Measurements from ENCODE around the gene VASP. TPM values are rescaled to one million over a fixed set of nuclear protein-coding genes. Genes with fewer than 3 reads are reported as not detected.

The VASP gene
- total and polyA plus RNA-seq, 2 donors (not counting 3 experiments of a cell fraction or from before 2014, with no cell fraction given): 94.3 to 154 TPM

DNA sequence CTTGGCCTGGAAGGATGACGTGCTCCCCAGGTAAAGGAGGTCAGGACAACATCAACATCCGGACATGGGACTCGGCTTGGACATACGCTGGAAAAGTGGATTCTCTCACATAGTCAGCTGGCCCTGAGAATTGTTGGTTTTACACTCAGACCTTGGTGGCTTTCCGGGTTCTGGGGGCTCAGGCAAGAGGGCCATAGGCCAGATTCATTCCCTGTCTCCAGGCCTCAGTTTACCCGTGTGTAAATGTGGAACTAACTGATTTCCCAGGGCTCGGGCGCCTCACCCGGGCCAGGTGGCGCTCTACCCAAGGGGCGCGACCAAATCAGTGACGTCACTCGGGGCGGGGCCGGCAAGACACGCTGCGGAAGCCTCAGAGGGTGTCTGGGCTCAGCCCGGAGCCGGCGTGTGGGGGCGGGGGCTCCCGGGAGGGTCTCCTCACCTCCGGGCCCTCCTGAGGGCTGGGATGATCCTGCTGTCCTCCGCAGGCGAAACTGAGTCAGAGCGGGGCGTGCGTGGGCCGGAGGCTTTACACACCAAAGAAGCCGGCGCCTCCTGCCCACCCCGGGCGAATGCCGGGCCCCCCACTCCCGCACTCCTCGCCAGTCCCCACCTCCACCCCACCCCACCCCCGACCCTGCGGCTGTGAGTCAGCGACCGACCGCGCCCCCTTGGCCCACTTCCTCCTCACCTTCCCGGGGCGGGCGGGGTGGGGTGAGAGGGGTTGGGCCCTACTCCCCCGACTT is 862 bp upstream of the VASP start:
- dilution Hi-C loops (cut with MboI; ENCODE audit: extremely low pct_ligation_motif_present, low sequenced_read_pairs) (no loop called here), intact Hi-C loops (cut with micrococcal nuclease) (loop anchor here (1.0 to 2.0 kb wide), 4 partner anchors 9 to 139 kb away; partner anchors contain the start of gene RTN2)

More for the DNA sequence above, 862 bp upstream of the VASP start:
- H3K9ac ChIP-seq (replicated peaks; ENCODE audit: extremely low read depth, insufficient read depth, low read length): peak overlapping the region; percentile 87
- H3K4me2 ChIP-seq (ENCODE audit: insufficient read depth, low read length): peak overlapping the region; percentile 97
- peak; percentile 88 for DNase-seq (ENCODE audit: low read depth, low spot score)
- peaks cover 0 to 2% of the 10 kb centered on the region in 2 experiments for H3K36me3 ChIP-seq (ENCODE audit: control insufficient read depth in 2 of 2, extremely low read depth in 1 of 2, insufficient read depth in 2 of 2, low read length in 2 of 2)
- peak overlapping the region; percentile 64 for H2AFZ ChIP-seq (ENCODE audit: low read depth, low read length)
- peak overlapping the region; percentile 69 for H3K27ac ChIP-seq (ENCODE audit: insufficient read depth, low read depth, low read length)
- CTCF ChIA-PET: no interaction called here
- no peaks in the 10 kb centered on the region for H3K9me1 ChIP-seq (replicated peaks; ENCODE audit: control insufficient read depth, extremely low read depth, insufficient read depth, low read length)
- H3K27me3 ChIP-seq (ENCODE audit: control insufficient read depth in 2 of 2, insufficient read depth in 2 of 2, low read length in 2 of 2): no peaks in the 10 kb centered on the region
- peaks cover 23% of the 10 kb centered on the region for H3K4me1 ChIP-seq (ENCODE audit: control insufficient read depth, extremely low read depth, insufficient read depth, low read length)
- no peak for TF ChIP-seq MAX (IDR thresholded peaks at IDR 0.05; ENCODE audit: insufficient read depth, insufficient read length)
- peak; percentile 71 for TF ChIP-seq POLR2A (IDR thresholded peaks at IDR 0.05; ENCODE audit: low read depth, low read length)
- TF ChIP-seq POLR2AphosphoS5 (IDR thresholded peaks at IDR 0.05; ENCODE audit: insufficient read depth, low read depth, low read length): peak; percentile 55
- TF ChIP-seq JUN (IDR thresholded peaks at IDR 0.05; ENCODE audit: borderline replicate concordance, insufficient read depth, insufficient read length, low read depth): peak; percentile 47
- no peak for TF ChIP-seq EZH2 (IDR thresholded peaks at IDR 0.05; ENCODE audit: borderline replicate concordance, low read depth, low read length, severe bottlenecking)
- no peak for TF ChIP-seq GATA2 (IDR thresholded peaks at IDR 0.05; ENCODE audit: insufficient read depth, insufficient read length, low read depth, low read length)
- peak; percentile 45 for TF ChIP-seq FOS (IDR thresholded peaks at IDR 0.05; ENCODE audit: borderline replicate concordance, insufficient read depth, low read length)
- TF ChIP-seq MYC (IDR thresholded peaks at IDR 0.05; ENCODE audit: low read depth, low read length): no peak
- TF ChIP-seq, protein P1, sequence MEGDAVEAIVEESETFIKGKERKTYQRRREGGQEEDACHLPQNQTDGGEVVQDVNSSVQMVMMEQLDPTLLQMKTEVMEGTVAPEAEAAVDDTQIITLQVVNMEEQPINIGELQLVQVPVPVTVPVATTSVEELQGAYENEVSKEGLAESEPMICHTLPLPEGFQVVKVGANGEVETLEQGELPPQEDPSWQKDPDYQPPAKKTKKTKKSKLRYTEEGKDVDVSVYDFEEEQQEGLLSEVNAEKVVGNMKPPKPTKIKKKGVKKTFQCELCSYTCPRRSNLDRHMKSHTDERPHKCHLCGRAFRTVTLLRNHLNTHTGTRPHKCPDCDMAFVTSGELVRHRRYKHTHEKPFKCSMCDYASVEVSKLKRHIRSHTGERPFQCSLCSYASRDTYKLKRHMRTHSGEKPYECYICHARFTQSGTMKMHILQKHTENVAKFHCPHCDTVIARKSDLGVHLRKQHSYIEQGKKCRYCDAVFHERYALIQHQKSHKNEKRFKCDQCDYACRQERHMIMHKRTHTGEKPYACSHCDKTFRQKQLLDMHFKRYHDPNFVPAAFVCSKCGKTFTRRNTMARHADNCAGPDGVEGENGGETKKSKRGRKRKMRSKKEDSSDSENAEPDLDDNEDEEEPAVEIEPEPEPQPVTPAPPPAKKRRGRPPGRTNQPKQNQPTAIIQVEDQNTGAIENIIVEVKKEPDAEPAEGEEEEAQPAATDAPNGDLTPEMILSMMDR (IDR thresholded peaks at IDR 0.05; ENCODE audit: extremely low read depth in 1 of 2, insufficient read depth in 1 of 2, low read depth in 1 of 2, low read length in 2 of 2): peak; percentile 36 to 64
- POLR2A ChIA-PET: no interaction called here
- no peaks in the 10 kb centered on the region for H4K20me1 ChIP-seq (replicated peaks; ENCODE audit: control insufficient read depth, extremely low read depth, insufficient read depth, low read length)
- H3K79me2 ChIP-seq (ENCODE audit: control insufficient read depth, insufficient read depth, low read length): peaks cover 44% of the 10 kb centered on the region
- FAIRE-seq: peak; percentile 93
- peak overlapping the region; percentile 92 to 100 (median 96) for H3K4me3 ChIP-seq (replicated peaks in 1 of 3; ENCODE audit: insufficient read depth in 1 of 3, low read depth in 1 of 3, low read length in 3 of 3)
- H3K9me3 ChIP-seq (replicated peaks; ENCODE audit: control insufficient read depth, insufficient read depth, low read length): no peaks in the 10 kb centered on the region
- TSS peak; percentile 29 for BruUV-seq (replicated peaks)
